Measurements from ENCODE around the gene GBX1.

The GBX1 gene

GRCh38 chr7:151167197-151167961 lies at the start of gene GBX1:
Gene GBX1, minus strand, starts transcription at chr7:151167694. Its CDS starts 146 bp downstream, at chr7:151167548.
- no peak for DNase-seq

- DNase-seq = no peak
Observed at GRCh38 chr7:151215396-151215795, 47.9 kb upstream of the GBX1 start.

- DNase-seq = no peak
Observed at GRCh38 chr7:151213826-151214225, 46.3 kb upstream of the GBX1 start.

- DNase-seq = no peak
Observed at GRCh38 chr7:151212626-151213025, 45.1 kb upstream of the GBX1 start.

GRCh38 chr7:151211155-151211772 lies 43.8 kb upstream of the GBX1 start:
- no peak for DNase-seq

GRCh38 chr7:151210087-151210854 lies 42.8 kb upstream of the GBX1 start, which contains the start of gene H2BK1:
Gene H2BK1, minus strand, starts transcription at chr7:151210488. Its CDS starts 170 bp downstream, at chr7:151210318.
- no peak for DNase-seq

- DNase-seq = no peak
Observed at GRCh38 chr7:151209588-151209987, 42.1 kb upstream of the GBX1 start.

- DNase-seq = no peak
Observed at GRCh38 chr7:151208253-151208862, 40.9 kb upstream of the GBX1 start.

GRCh38 chr7:151207804-151208203 lies 40.3 kb upstream of the GBX1 start:
- no peak for DNase-seq

- DNase-seq = no peak
Observed at GRCh38 chr7:151207315-151207714, 39.8 kb upstream of the GBX1 start.

GRCh38 chr7:151206914-151207313 lies 39.4 kb upstream of the GBX1 start:
- no peak for DNase-seq

GRCh38 chr7:151205730-151206129 lies 38.2 kb upstream of the GBX1 start:
- no peak for DNase-seq

- DNase-seq = no peak
Observed at GRCh38 chr7:151204383-151205032, 37.0 kb upstream of the GBX1 start.

- DNase-seq = no peak
Observed at GRCh38 chr7:151202836-151203235, 35.3 kb upstream of the GBX1 start.

- no peak for DNase-seq
Observed at GRCh38 chr7:151201751-151202150, 34.3 kb upstream of the GBX1 start.

- no peak for DNase-seq
Observed at GRCh38 chr7:151201344-151201743, 33.9 kb upstream of the GBX1 start.

GRCh38 chr7:151198945-151199848 lies 31.7 kb upstream of the GBX1 start:
- no peak for DNase-seq

GRCh38 chr7:151197932-151198331 lies 30.4 kb upstream of the GBX1 start:
- DNase-seq = no peak

- no peak for DNase-seq
Observed at GRCh38 chr7:151195616-151196450, 28.3 kb upstream of the GBX1 start.

- DNase-seq = no peak
Observed at GRCh38 chr7:151194188-151194587, 26.7 kb upstream of the GBX1 start.
